ENCODE results near the gene CD6. TPM values are rescaled to one million over a fixed set of nuclear protein-coding genes. Genes with fewer than 3 reads are reported as not detected.

Gene CD6
- total and polyA plus RNA-seq, 2 donors (not counting 3 experiments of a cell fraction or from before 2014, with no cell fraction given), result not detected

DNA sequence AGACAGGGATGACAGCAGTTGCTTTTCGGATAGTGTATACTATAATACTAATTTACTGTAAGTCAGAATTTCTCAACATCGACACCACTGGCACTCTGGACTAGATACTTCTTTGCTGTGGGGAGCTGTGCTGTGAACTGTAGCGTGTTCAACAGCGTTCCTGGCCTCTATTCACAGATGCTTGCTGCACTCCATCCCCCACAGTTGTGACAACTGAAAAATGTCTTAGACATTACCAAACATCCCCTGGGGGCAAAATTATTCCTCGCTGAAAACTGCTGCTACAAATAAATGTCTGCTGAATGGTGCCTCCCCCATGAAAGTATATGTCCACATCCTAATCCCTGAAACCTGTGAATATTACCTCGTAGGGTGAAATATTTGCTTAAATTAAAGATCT is 12.0 kb upstream of the CD6 start:
- H3K27me3 ChIP-seq (ENCODE audit: control insufficient read depth in 2 of 2, insufficient read depth in 2 of 2, low read length in 2 of 2), result peaks cover 7 to 22% of the 10 kb centered on the region in 2 experiments
- no peaks in the 10 kb centered on the region for H4K20me1 ChIP-seq (replicated peaks; ENCODE audit: control insufficient read depth, extremely low read depth, insufficient read depth, low read length)

More for the DNA sequence above, 12.0 kb upstream of the CD6 start:
- Histone ChIP-seq H3K79me2 (ENCODE audit: control insufficient read depth, insufficient read depth, low read length) (no peaks in the 10 kb centered on the region), H2AFZ (ENCODE audit: low read depth, low read length) (no peak overlapping the region), H3K9me1 (replicated peaks; ENCODE audit: control insufficient read depth, extremely low read depth, insufficient read depth, low read length) (no peaks in the 10 kb centered on the region), H3K4me1 (ENCODE audit: control insufficient read depth, extremely low read depth, insufficient read depth, low read length) (no peaks in the 10 kb centered on the region), H3K9ac (replicated peaks; ENCODE audit: extremely low read depth, insufficient read depth, low read length) (no peak overlapping the region), H3K9me3 (replicated peaks; ENCODE audit: control insufficient read depth, insufficient read depth, low read length) (no peaks in the 10 kb centered on the region), H3K4me3 (replicated peaks in 1 of 3; ENCODE audit: insufficient read depth in 1 of 3, low read depth in 1 of 3, low read length in 3 of 3) (no peak overlapping the region), H3K36me3 (ENCODE audit: control insufficient read depth in 2 of 2, extremely low read depth in 1 of 2, insufficient read depth in 2 of 2, low read length in 2 of 2) (no peaks in the 10 kb centered on the region), H3K4me2 (ENCODE audit: insufficient read depth, low read length) (no peak overlapping the region), H3K27ac (ENCODE audit: insufficient read depth, low read depth, low read length) (no peak overlapping the region)
- dilution Hi-C loops (cut with MboI; ENCODE audit: extremely low pct_ligation_motif_present, low sequenced_read_pairs) (no loop called here), intact Hi-C loops (cut with micrococcal nuclease) (no loop called here)
- ChIA-PET CTCF (no interaction called here), POLR2A (no interaction called here)
- DNase-seq (ENCODE audit: low read depth, low spot score) (no peak), FAIRE-seq (no peak)
- TF ChIP-seq EZH2 (IDR thresholded peaks at IDR 0.05; ENCODE audit: borderline replicate concordance, low read depth, low read length, severe bottlenecking) (no peak), FOS (IDR thresholded peaks at IDR 0.05; ENCODE audit: borderline replicate concordance, insufficient read depth, low read length) (no peak), MYC (IDR thresholded peaks at IDR 0.05; ENCODE audit: low read depth, low read length) (no peak), JUN (IDR thresholded peaks at IDR 0.05; ENCODE audit: borderline replicate concordance, insufficient read depth, insufficient read length, low read depth) (no peak), GATA2 (IDR thresholded peaks at IDR 0.05; ENCODE audit: insufficient read depth, insufficient read length, low read depth, low read length) (no peak), POLR2AphosphoS5 (IDR thresholded peaks at IDR 0.05; ENCODE audit: insufficient read depth, low read depth, low read length) (no peak), POLR2A (IDR thresholded peaks at IDR 0.05; ENCODE audit: low read depth, low read length) (no peak)
- TF ChIP-seq, protein P1, sequence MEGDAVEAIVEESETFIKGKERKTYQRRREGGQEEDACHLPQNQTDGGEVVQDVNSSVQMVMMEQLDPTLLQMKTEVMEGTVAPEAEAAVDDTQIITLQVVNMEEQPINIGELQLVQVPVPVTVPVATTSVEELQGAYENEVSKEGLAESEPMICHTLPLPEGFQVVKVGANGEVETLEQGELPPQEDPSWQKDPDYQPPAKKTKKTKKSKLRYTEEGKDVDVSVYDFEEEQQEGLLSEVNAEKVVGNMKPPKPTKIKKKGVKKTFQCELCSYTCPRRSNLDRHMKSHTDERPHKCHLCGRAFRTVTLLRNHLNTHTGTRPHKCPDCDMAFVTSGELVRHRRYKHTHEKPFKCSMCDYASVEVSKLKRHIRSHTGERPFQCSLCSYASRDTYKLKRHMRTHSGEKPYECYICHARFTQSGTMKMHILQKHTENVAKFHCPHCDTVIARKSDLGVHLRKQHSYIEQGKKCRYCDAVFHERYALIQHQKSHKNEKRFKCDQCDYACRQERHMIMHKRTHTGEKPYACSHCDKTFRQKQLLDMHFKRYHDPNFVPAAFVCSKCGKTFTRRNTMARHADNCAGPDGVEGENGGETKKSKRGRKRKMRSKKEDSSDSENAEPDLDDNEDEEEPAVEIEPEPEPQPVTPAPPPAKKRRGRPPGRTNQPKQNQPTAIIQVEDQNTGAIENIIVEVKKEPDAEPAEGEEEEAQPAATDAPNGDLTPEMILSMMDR (IDR thresholded peaks at IDR 0.05; ENCODE audit: extremely low read depth in 1 of 2, insufficient read depth in 1 of 2, low read depth in 1 of 2, low read length in 2 of 2), result no peak
- TF ChIP-seq, protein P2, sequence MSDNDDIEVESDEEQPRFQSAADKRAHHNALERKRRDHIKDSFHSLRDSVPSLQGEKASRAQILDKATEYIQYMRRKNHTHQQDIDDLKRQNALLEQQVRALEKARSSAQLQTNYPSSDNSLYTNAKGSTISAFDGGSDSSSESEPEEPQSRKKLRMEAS (IDR thresholded peaks at IDR 0.05; ENCODE audit: insufficient read depth, insufficient read length), result no peak
- no TSS peak for BruUV-seq (replicated peaks)
